Measurements from ENCODE around the gene SUGCT. TPM values are rescaled to one million over a fixed set of nuclear protein-coding genes. Genes with fewer than 3 reads are reported as not detected.

SUGCT gene
- total and polyA plus RNA-seq, 9 of the 15 experiments (the other 6 are each of a cell fraction or from before 2014, with no cell fraction given), result 0.58 to 2.5 (median 1.4) TPM

- CTCF ChIA-PET (ENCODE audit: low intra/inter-chr PET ratio), result no interaction called here
- no peak for FAIRE-seq
These were observed 364.9 kb downstream of the SUGCT start for GRCh38 chr7:40499718-40500117.

GRCh38 chr7:40500219-40500618 is 365.4 kb downstream of the SUGCT start:
- POLR2A ChIA-PET, result no interaction called here
- in situ Hi-C loops (cut with MboI), result loop anchor here (10.0 kb wide), 1 partner anchor 755 kb away; no protein-coding TSS in a partner anchor
- H3K9ac ChIP-seq (ENCODE audit: insufficient read depth in 1 of 2, low read depth in 2 of 2, low read length in 2 of 2), result no peak overlapping the region
- DNase-seq (ENCODE audit: extremely low read depth in 1 of 4, low spot score in 3 of 4) (no peak), FAIRE-seq (no peak), ATAC-seq (no peak)
- 0% methylated on average over 1 of the region's 1 CpG for WGBS (ENCODE audit: insufficient coverage, low coverage, missing lambda C conversion rate)
- intact Hi-C loops (cut with micrococcal nuclease), result no loop called here
- H3K36me3 ChIP-seq (ENCODE audit: control insufficient read depth, insufficient read depth, low read length), result no peaks in the 10 kb centered on the region
- H3K4me2 ChIP-seq (ENCODE audit: insufficient read depth, low read length), result no peak overlapping the region
- H3K4me3 ChIP-seq, result no peak overlapping the region
- H3K27ac ChIP-seq (ENCODE audit: extremely low read depth, low read depth, low read length), result no peak overlapping the region
- CTCF ChIA-PET (ENCODE audit: low intra/inter-chr PET ratio), result no interaction called here
- no peak overlapping the region for H2AFZ ChIP-seq (ENCODE audit: low read depth, low read length)
- H3K9me3 ChIP-seq (replicated peaks; ENCODE audit: control insufficient read depth, insufficient read depth, low read depth, low read length), result no peaks in the 10 kb centered on the region
- H3K79me2 ChIP-seq (ENCODE audit: control insufficient read depth, insufficient read depth, low read length), result no peaks in the 10 kb centered on the region
- no TSS peak for BruUV-seq (replicated peaks)
- H3K4me1 ChIP-seq (replicated peaks in 1 of 2; ENCODE audit: control insufficient read depth in 2 of 2, insufficient read depth in 2 of 2, low read length in 2 of 2), result no peaks in the 10 kb centered on the region
- H3K9me1 ChIP-seq (ENCODE audit: control insufficient read depth, insufficient read depth, low read length), result no peaks in the 10 kb centered on the region
- H4K20me1 ChIP-seq (replicated peaks; ENCODE audit: control insufficient read depth, insufficient read depth, low read length), result no peaks in the 10 kb centered on the region
- H3K27me3 ChIP-seq (ENCODE audit: control insufficient read depth in 2 of 2, insufficient read depth in 2 of 2, low read length in 2 of 2), result no peaks in the 10 kb centered on the region
- TF ChIP-seq CBX1 (IDR thresholded peaks at IDR 0.05; ENCODE audit: low read depth) (no peak), ZNF717 (CRISPR knock-in tag; IDR thresholded peaks at IDR 0.05) (no peak), ATF4 (CRISPR knock-in tag; IDR thresholded peaks at IDR 0.05) (no peak), ZNF444 (CRISPR knock-in tag; IDR thresholded peaks at IDR 0.05) (no peak), GABPB1 (CRISPR knock-in tag; IDR thresholded peaks at IDR 0.05) (no peak), KDM2B (CRISPR knock-in tag; IDR thresholded peaks at IDR 0.05) (no peak), MAFF (IDR thresholded peaks at IDR 0.05; ENCODE audit: low read length) (no peak), ZNF224 (CRISPR knock-in tag; IDR thresholded peaks at IDR 0.05) (no peak), TFAP4 (CRISPR knock-in tag; IDR thresholded peaks at IDR 0.05; ENCODE audit: borderline replicate concordance) (no peak), HNRNPLL (IDR thresholded peaks at IDR 0.05; ENCODE audit: low read depth, low read length, poor library complexity, severe bottlenecking) (no peak)

More at GRCh38 chr7:40499718-40500117, 364.9 kb downstream of the SUGCT start:
- Histone ChIP-seq H3K79me2 (ENCODE audit: control insufficient read depth, insufficient read depth, low read length) (no peaks in the 10 kb centered on the region), H3K36me3 (ENCODE audit: control insufficient read depth, insufficient read depth, low read length) (no peaks in the 10 kb centered on the region), H3K9me1 (ENCODE audit: control insufficient read depth, insufficient read depth, low read length) (no peaks in the 10 kb centered on the region), H3K27me3 (ENCODE audit: control insufficient read depth in 2 of 2, insufficient read depth in 2 of 2, low read length in 2 of 2) (no peaks in the 10 kb centered on the region), H3K9me3 (replicated peaks; ENCODE audit: control insufficient read depth, insufficient read depth, low read depth, low read length) (no peaks in the 10 kb centered on the region), H3K4me2 (ENCODE audit: insufficient read depth, low read length) (no peak overlapping the region), H2AFZ (ENCODE audit: low read depth, low read length) (no peak overlapping the region), H4K20me1 (replicated peaks; ENCODE audit: control insufficient read depth, insufficient read depth, low read length) (no peaks in the 10 kb centered on the region), H3K9ac (ENCODE audit: insufficient read depth in 1 of 2, low read depth in 2 of 2, low read length in 2 of 2) (no peak overlapping the region), H3K4me3 (no peak overlapping the region), H3K4me1 (replicated peaks in 1 of 2; ENCODE audit: control insufficient read depth in 2 of 2, insufficient read depth in 2 of 2, low read length in 2 of 2) (no peaks in the 10 kb centered on the region), H3K27ac (ENCODE audit: extremely low read depth, low read depth, low read length) (no peak overlapping the region)
- in situ Hi-C loops (cut with MboI), result loop anchor here (10.0 kb wide), 1 partner anchor 755 kb away; no protein-coding TSS in a partner anchor
- no TSS peak for BruUV-seq (replicated peaks)
- DNase-seq (ENCODE audit: extremely low read depth in 1 of 4, low spot score in 3 of 4) (no peak), ATAC-seq (no peak)
- intact Hi-C loops (cut with micrococcal nuclease), result no loop called here
- 0% methylated on average over 1 of the region's 1 CpG for WGBS (ENCODE audit: insufficient coverage, low coverage, missing lambda C conversion rate)
- TF ChIP-seq JUNB (CRISPR knock-in tag; conservative IDR thresholded peaks at IDR 0.05) (no peak), ZNF197 (CRISPR knock-in tag; IDR thresholded peaks at IDR 0.05; ENCODE audit: low read depth) (no peak), E2F4 (CRISPR knock-in tag; IDR thresholded peaks at IDR 0.05; ENCODE audit: low read depth) (no peak), TCF7L2 (IDR thresholded peaks at IDR 0.05; ENCODE audit: low read depth, low read length) (no peak)
- POLR2A ChIA-PET, result no interaction called here

Data from K562 (cell line).